Mesenchymal stem cell (in vitro differentiated cells and primary cell): ENCODE measurements around the gene NAALADL2.

Experiments
- DNase-seq: peaks from one replicate; pipeline ENCODE4 v3.0.0-alpha.2; 2013
- H2AFZ ChIP-seq: one replicate; pipeline ENCODE4 v1.6.1; 2013; ENCODE audit warnings: low read depth, mild to moderate bottlenecking, control low read depth, inconsistent platforms, low read length, moderate library complexity
- H2AK5ac ChIP-seq: 2 replicates; pipeline ENCODE4 v1.6.1; 2013; ENCODE audit warnings: low read length, moderate library complexity, mild to moderate bottlenecking, inconsistent platforms; ENCODE audit not compliant: severe bottlenecking
- H2BK120ac ChIP-seq: one replicate; pipeline ENCODE4 v1.6.1; 2013; ENCODE audit warnings: low read depth, mild to moderate bottlenecking, inconsistent platforms, low read length, moderate library complexity
- H2BK12ac ChIP-seq, 2 experiments: one replicate each; pipeline ENCODE4 v1.6.1; 2013; ENCODE audit warnings: inconsistent platforms in 2 of 2, low read length in 2 of 2, mild to moderate bottlenecking in 2 of 2, moderate library complexity in 2 of 2, control low read depth in 1 of 2
- H2BK15ac ChIP-seq: one replicate; pipeline ENCODE4 v1.6.1; 2013; ENCODE audit warnings: mild to moderate bottlenecking, low read depth, inconsistent platforms; ENCODE audit not compliant: poor library complexity, severe bottlenecking
- H2BK5ac ChIP-seq: 2 replicates; pipeline ENCODE4 v1.6.1; 2013; ENCODE audit warnings: low read depth, mild to moderate bottlenecking, low read length, control low read depth, inconsistent platforms; ENCODE audit not compliant: poor library complexity, severe bottlenecking
- H3K14ac ChIP-seq, 2 experiments: one replicate each; pipeline ENCODE4 v1.6.1; 2013; ENCODE audit warnings: inconsistent platforms in 2 of 2, low read length in 2 of 2, control low read depth in 1 of 2, mild to moderate bottlenecking in 1 of 2, moderate library complexity in 1 of 2
- H3K18ac ChIP-seq, 2 experiments: one replicate each; pipeline ENCODE4 v1.6.1; 2013; ENCODE audit warnings: inconsistent platforms in 2 of 2, low read length in 2 of 2, control low read depth in 1 of 2, low read depth in 1 of 2, mild to moderate bottlenecking in 1 of 2
- H3K23ac ChIP-seq, 2 experiments: one replicate each; pipeline ENCODE4 v1.6.1; 2013; ENCODE audit warnings: inconsistent platforms in 2 of 2, low read length in 2 of 2, mild to moderate bottlenecking in 2 of 2, moderate library complexity in 2 of 2, control low read depth in 1 of 2
- H3K27ac ChIP-seq: 2 replicates; pipeline ENCODE4 v1.5.1; 2013; ENCODE audit warnings: mild to moderate bottlenecking, moderate library complexity, low read length, control low read depth, inconsistent platforms; ENCODE audit not compliant: poor library complexity, severe bottlenecking
- H3K27me3 ChIP-seq, 2 experiments: 2 replicates each; pipeline versions ENCODE4 v1.6.1 to v1.7.0; 2013; ENCODE audit warnings: low read length in 2 of 2, mild to moderate bottlenecking in 2 of 2, moderate library complexity in 2 of 2, control low read depth in 1 of 2, inconsistent platforms in 1 of 2; ENCODE audit not compliant: control insufficient read depth in 1 of 2, insufficient read depth in 1 of 2
- H3K36me3 ChIP-seq, 2 experiments: 2 replicates each; pipeline versions ENCODE4 v1.6.1 to v1.7.0; 2013; ENCODE audit warnings: low read length in 2 of 2, control low read depth in 1 of 2, inconsistent platforms in 1 of 2, low read depth in 1 of 2, mild to moderate bottlenecking in 1 of 2; ENCODE audit not compliant: insufficient read depth in 2 of 2, control insufficient read depth in 1 of 2
- H3K4ac ChIP-seq, 2 experiments: one replicate each; pipeline ENCODE4 v1.6.1; 2013; ENCODE audit warnings: inconsistent platforms in 2 of 2, low read length in 2 of 2, mild to moderate bottlenecking in 2 of 2, moderate library complexity in 2 of 2, control low read depth in 1 of 2, low read depth in 1 of 2
- H3K4me1 ChIP-seq: 2 replicates; pipeline ENCODE4 v1.6.1; 2013; ENCODE audit warnings: low read depth, low read length, control low read depth; ENCODE audit not compliant: control insufficient read depth, insufficient read depth
- H3K4me2 ChIP-seq: 2 replicates; pipeline ENCODE4 v1.6.1; 2013; ENCODE audit warnings: low read length, mild to moderate bottlenecking, inconsistent platforms; ENCODE audit not compliant: poor library complexity, severe bottlenecking
- H3K4me3 ChIP-seq, 2 experiments: 2 replicates each; pipeline versions ENCODE4 v1.5.1 to v1.7.0; 2013; ENCODE audit warnings: low read length in 2 of 2, mild to moderate bottlenecking in 2 of 2, control low read depth in 1 of 2, low read depth in 1 of 2; ENCODE audit not compliant: insufficient read depth in 1 of 2
- H3K79me1 ChIP-seq: replicated peaks from 2 replicates; pipeline ENCODE4 v1.6.1; 2013; ENCODE audit warnings: mild to moderate bottlenecking, control low read depth, low read length, inconsistent platforms; ENCODE audit not compliant: poor library complexity, severe bottlenecking
- H3K9ac ChIP-seq: 2 replicates; pipeline ENCODE4 v1.7.0; 2013; ENCODE audit warnings: mild to moderate bottlenecking, low read length, moderate library complexity
- H3K9me3 ChIP-seq: 2 replicates; pipeline ENCODE4 v1.7.0; 2013; ENCODE audit warnings: mild to moderate bottlenecking, low read length; ENCODE audit not compliant: control insufficient read depth
- H4K8ac ChIP-seq: one replicate; pipeline ENCODE4 v1.6.1; 2013; ENCODE audit warnings: inconsistent platforms, mild to moderate bottlenecking, low read length, moderate library complexity
- H4K91ac ChIP-seq: one replicate; pipeline ENCODE4 v1.6.1; 2013; ENCODE audit warnings: mild to moderate bottlenecking, low read length, inconsistent platforms
- WGBS: methylation state at CpG from one replicate; pipeline ENCODE4 v1.1.7; 2013; ENCODE audit warnings: mixed read lengths; 5-methylcytosine and 5-hydroxymethylcytosine counted together

Gene NAALADL2

GRCh38 chr3:175059788-175060187 is 200.7 kb downstream of the NAALADL2 start:
- Histone ChIP-seq H2AFZ (no peak overlapping the region), H3K36me3 (no peaks in the 10 kb centered on the region), H2BK5ac (no peak overlapping the region), H3K23ac (no peak overlapping the region), H3K18ac (no peak overlapping the region), H2BK15ac (no peak overlapping the region), H3K14ac (no peak overlapping the region), H3K79me1 (no peaks in the 10 kb centered on the region), H2BK12ac (peak overlapping the region in 1 of 2 experiments; percentile 3), H3K4me1 (no peaks in the 10 kb centered on the region), H3K4me2 (no peak overlapping the region), H3K27me3 (no peaks in the 10 kb centered on the region), H3K4ac (peak overlapping the region in 1 of 2 experiments; percentile 4), H4K8ac (no peak overlapping the region), H3K27ac (no peak overlapping the region), H3K9me3 (peaks cover 13% of the 10 kb centered on the region), H2BK120ac (no peak overlapping the region), H3K4me3 (no peak overlapping the region), H2AK5ac (no peak overlapping the region), H3K9ac (no peak overlapping the region), H4K91ac (no peak overlapping the region)
- no peak for DNase-seq
- WGBS: 95% methylated on average over 3 of the region's 4 CpGs

GRCh38 chr3:175065497-175065896 is 206.4 kb downstream of the NAALADL2 start:
- Histone ChIP-seq H3K4me1 (no peaks in the 10 kb centered on the region), H3K27ac (no peak overlapping the region), H3K79me1 (no peaks in the 10 kb centered on the region), H2BK12ac (no peak overlapping the region), H2BK15ac (no peak overlapping the region), H3K36me3 (no peaks in the 10 kb centered on the region), H4K8ac (no peak overlapping the region), H3K9me3 (peaks cover 4% of the 10 kb centered on the region), H2BK120ac (no peak overlapping the region), H3K4me3 (no peak overlapping the region), H2AK5ac (no peak overlapping the region), H3K9ac (no peak overlapping the region), H3K18ac (no peak overlapping the region), H3K23ac (no peak overlapping the region), H3K4me2 (no peak overlapping the region), H3K14ac (no peak overlapping the region), H3K4ac (no peak overlapping the region), H3K27me3 (no peaks in the 10 kb centered on the region), H2BK5ac (no peak overlapping the region), H4K91ac (no peak overlapping the region), H2AFZ (no peak overlapping the region)
- DNase-seq: peak; percentile 28
- WGBS: no CpG with 5 or more reads among the region's 2 CpGs

GRCh38 chr3:175066617-175067415 is 207.7 kb downstream of the NAALADL2 start:
- H3K4me2 ChIP-seq: no peak overlapping the region
- no peak overlapping the region for H2AFZ ChIP-seq
- no peak overlapping the region for H3K18ac ChIP-seq
- H2BK5ac ChIP-seq: no peak overlapping the region
- no peak overlapping the region for H2AK5ac ChIP-seq
- DNase-seq: no peak
- no peaks in the 10 kb centered on the region for H3K79me1 ChIP-seq
- no peak overlapping the region for H3K9ac ChIP-seq
- H3K23ac ChIP-seq: no peak overlapping the region
- no peaks in the 10 kb centered on the region for H3K36me3 ChIP-seq
- no peak overlapping the region for H2BK12ac ChIP-seq
- H3K4me1 ChIP-seq: no peaks in the 10 kb centered on the region
- H3K4ac ChIP-seq: no peak overlapping the region
- H3K27me3 ChIP-seq: no peaks in the 10 kb centered on the region
- no peak overlapping the region for H2BK120ac ChIP-seq
- no peak overlapping the region for H4K8ac ChIP-seq
- no peak overlapping the region for H4K91ac ChIP-seq
- H3K14ac ChIP-seq: peak overlapping the region in 1 of 2 experiments; percentile 28
- H3K27ac ChIP-seq: no peak overlapping the region
- 94% methylated on average over 4 of the region's 4 CpGs for WGBS
- no peak overlapping the region for H3K4me3 ChIP-seq
- no peak overlapping the region for H2BK15ac ChIP-seq
- peaks cover 4% of the 10 kb centered on the region for H3K9me3 ChIP-seq

- H4K91ac ChIP-seq: no peak overlapping the region
These were observed 209.5 kb downstream of the NAALADL2 start for GRCh38 chr3:175068587-175068986.

More at GRCh38 chr3:175068587-175068986, 209.5 kb downstream of the NAALADL2 start:
- H2BK15ac ChIP-seq: no peak overlapping the region
- H2BK120ac ChIP-seq: no peak overlapping the region
- H4K8ac ChIP-seq: no peak overlapping the region
- H2AK5ac ChIP-seq: no peak overlapping the region
- H2BK5ac ChIP-seq: no peak overlapping the region
- DNase-seq: no peak
- H3K9ac ChIP-seq: no peak overlapping the region
- H3K4me3 ChIP-seq: no peak overlapping the region
- H2BK12ac ChIP-seq: no peak overlapping the region
- H2AFZ ChIP-seq: no peak overlapping the region
- no peak overlapping the region for H3K4me2 ChIP-seq
- H3K23ac ChIP-seq: no peak overlapping the region
- H3K27me3 ChIP-seq: no peaks in the 10 kb centered on the region
- no peaks in the 10 kb centered on the region for H3K4me1 ChIP-seq
- no peaks in the 10 kb centered on the region for H3K79me1 ChIP-seq
- no peak overlapping the region for H3K4ac ChIP-seq
- WGBS: no CpG with 5 or more reads among the region's 3 CpGs
- no peaks in the 10 kb centered on the region for H3K36me3 ChIP-seq
- H3K27ac ChIP-seq: no peak overlapping the region
- H3K14ac ChIP-seq: no peak overlapping the region
- H3K18ac ChIP-seq: no peak overlapping the region
- peaks cover 4% of the 10 kb centered on the region for H3K9me3 ChIP-seq
